Activated T-cell treated with anti-CD3 and anti-CD28 coated beads, Interleukin-2, amount 50 U/mL, for 24 hours (primary cell): ENCODE data around the gene PPP6C.

Experiments used
- DNase-seq: peaks from one replicate; pipeline ENCODE4 v3.0.0-alpha.2; 2020
- H3K27ac Mint-ChIP-seq: 2 replicates; pipeline ENCODE4 v1.8.0; 2020; ENCODE audit warnings: mild to moderate bottlenecking, mixed read lengths
- H3K27me3 Mint-ChIP-seq: 2 replicates; pipeline ENCODE4 v1.8.0; 2020; ENCODE audit warnings: mixed read lengths
- H3K36me3 Mint-ChIP-seq: 2 replicates; pipeline ENCODE4 v1.8.0; 2020; ENCODE audit warnings: low read depth, mixed read lengths
- H3K4me1 Mint-ChIP-seq: 2 replicates; pipeline ENCODE4 v1.8.0; 2020; ENCODE audit warnings: low read depth, mixed read lengths
- H3K4me3 Mint-ChIP-seq: 2 replicates; pipeline ENCODE4 v1.8.0; 2020; ENCODE audit warnings: mild to moderate bottlenecking, moderate library complexity, mixed read lengths
- H3K9me3 Mint-ChIP-seq: 2 replicates; pipeline ENCODE4 v1.8.0; 2020; ENCODE audit warnings: mixed read lengths

PPP6C gene

DNA sequence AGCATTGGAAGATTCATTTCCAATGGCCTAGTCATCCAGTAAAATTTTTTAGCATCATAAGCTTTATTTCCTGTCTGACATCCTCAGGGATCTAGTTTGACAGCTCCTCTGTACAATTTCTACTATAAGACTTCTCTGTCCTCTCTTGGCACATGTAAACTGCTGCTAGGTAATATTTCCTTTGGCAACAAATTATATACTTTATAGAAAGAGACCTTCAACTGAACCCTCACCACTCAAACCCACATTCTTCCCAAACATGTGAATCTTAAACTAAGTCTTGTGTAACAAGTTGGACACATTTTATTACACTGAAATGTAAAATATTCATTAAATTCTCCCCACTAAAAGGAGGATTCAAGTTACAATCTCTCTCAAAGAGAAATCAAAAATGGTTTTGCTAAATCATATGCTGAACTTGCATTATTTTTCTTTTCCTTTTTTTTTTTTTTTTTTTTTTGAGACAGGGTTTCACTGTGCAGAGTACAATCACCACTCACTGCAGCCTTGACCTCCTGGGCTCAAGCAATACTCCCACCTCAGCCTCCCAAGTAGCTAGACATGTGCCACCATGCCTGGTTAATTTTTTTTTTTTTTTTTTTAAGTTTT is 83.2 kb downstream of the PPP6C start:
- Mint-ChIP-seq H3K27me3 (no peaks in the 10 kb centered on the region), H3K36me3 (peaks cover 3% of the 10 kb centered on the region), H3K27ac (no peak overlapping the region), H3K4me1 (peaks cover 15% of the 10 kb centered on the region), H3K4me3 (no peak overlapping the region), H3K9me3 (no peaks in the 10 kb centered on the region)
- DNase-seq = no peak

DNA sequence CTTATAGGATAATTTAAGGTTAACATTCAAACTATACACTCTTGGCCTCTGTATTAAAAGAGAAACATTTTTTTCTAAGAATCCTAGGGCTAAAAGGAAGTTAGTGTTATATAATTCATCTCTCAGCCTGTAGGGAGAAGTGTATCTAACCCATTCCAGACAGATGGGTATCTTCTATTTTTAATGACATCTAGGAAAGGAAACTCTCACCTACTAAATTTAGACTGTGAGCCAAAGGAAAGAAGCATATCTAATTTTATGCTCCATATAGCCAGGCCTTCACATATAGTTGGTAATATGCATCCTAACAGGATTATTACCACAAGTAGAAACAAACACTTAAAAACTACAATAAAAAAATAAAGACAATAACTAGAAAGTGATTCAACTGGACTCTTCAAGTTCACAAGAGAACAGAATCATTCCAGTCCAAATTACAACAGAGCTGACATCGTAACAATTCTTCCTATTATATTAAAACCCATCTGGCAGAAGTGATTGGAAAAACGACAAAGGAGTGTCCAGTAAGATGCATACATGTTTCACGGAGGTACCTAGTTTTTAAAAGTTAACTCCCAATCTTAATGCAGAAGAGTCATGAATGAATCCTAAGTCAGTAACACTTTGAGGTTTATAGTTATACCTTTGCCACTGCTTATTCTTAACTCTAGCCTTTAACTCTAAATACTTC is 85.7 kb downstream of the PPP6C start:
- no peak for DNase-seq
- Mint-ChIP-seq H3K27ac (no peak overlapping the region), H3K27me3 (no peaks in the 10 kb centered on the region), H3K4me3 (no peak overlapping the region), H3K4me1 (peaks cover 7% of the 10 kb centered on the region), H3K36me3 (no peaks in the 10 kb centered on the region), H3K9me3 (no peaks in the 10 kb centered on the region)

DNA sequence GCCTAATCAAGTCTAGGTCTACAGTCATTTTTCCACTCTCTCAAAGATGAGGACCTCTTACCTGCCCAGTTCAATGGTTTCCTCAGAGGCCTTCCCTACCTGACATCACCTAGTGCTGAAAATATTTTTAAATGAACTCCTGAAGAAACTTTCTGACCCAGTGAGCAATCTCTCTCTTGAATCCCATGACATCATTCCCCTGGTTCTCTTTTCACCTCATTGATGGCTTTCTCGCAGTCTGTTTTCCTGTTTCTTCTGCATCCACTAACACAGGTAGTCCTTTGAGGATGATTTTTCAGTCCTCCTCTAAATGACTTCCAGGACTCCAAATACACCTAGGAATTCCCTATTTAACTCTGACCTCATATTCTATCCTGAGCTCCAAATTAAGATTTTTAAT is 86.6 kb downstream of the PPP6C start:
- H3K36me3 Mint-ChIP-seq = no peaks in the 10 kb centered on the region
- H3K27ac Mint-ChIP-seq = no peak overlapping the region
- peaks cover 7% of the 10 kb centered on the region for H3K4me1 Mint-ChIP-seq
- no peaks in the 10 kb centered on the region for H3K27me3 Mint-ChIP-seq
- no peak overlapping the region for H3K4me3 Mint-ChIP-seq
- no peaks in the 10 kb centered on the region for H3K9me3 Mint-ChIP-seq
- no peak for DNase-seq

DNA sequence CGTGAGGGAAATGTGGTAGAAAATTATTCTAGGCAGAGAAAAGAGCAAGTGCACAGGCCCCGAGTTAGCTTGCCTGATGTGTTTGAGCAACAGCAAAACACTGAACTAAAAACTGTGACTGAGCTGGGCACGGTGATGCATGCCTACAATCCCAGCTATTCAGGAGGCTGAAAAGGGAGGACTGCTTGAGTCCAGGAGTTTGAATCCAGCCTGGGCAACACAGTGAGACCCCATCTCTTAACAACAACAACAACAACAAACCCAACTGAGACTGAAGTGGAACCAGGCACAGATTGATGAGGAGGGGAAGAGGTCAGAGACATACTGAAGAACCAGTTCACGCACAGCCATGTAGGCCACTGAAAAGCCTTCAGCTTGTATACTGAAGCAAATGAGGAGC is 88.8 kb downstream of the PPP6C start:
- Mint-ChIP-seq H3K9me3 (peaks cover 4% of the 10 kb centered on the region), H3K4me3 (no peak overlapping the region), H3K27ac (no peak overlapping the region)

DNA sequence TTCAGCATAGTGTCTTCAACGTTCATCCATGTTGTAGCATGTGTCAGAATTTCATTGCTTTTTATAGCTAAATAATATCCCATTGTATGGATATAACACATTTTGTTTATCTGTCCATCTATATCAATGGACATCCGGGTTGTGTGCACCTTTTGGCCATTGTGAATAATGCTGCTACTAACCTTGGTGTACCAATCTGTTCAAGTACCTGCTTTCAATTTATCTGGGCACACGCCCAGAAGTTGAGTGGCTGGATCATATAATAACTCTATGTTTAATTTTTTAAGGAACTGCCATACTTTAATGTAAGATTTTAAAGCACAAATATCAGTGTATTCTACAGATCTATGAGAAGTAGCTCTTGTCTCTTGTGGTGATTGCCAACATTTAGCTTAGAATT is 89.8 kb downstream of the PPP6C start:
- Mint-ChIP-seq H3K36me3 (peaks cover 7% of the 10 kb centered on the region), H3K9me3 (peaks cover 4% of the 10 kb centered on the region), H3K27me3 (no peaks in the 10 kb centered on the region), H3K4me1 (peaks cover 5% of the 10 kb centered on the region), H3K27ac (no peak overlapping the region), H3K4me3 (no peak overlapping the region)
- DNase-seq = no peak

More for the DNA sequence above, 88.8 kb downstream of the PPP6C start:
- H3K36me3 Mint-ChIP-seq = peaks cover 3% of the 10 kb centered on the region
- peaks cover 7% of the 10 kb centered on the region for H3K4me1 Mint-ChIP-seq
- no peak for DNase-seq
- no peaks in the 10 kb centered on the region for H3K27me3 Mint-ChIP-seq
